Stimulated activated CD8-positive, alpha-beta memory T cell treated with anti-CD3 and anti-CD28 coated beads, Interleukin-7, amount 100 ng/mL, for 24 hours (primary cell): ENCODE data around the gene C2orf76.
"Not testable (repeated sequence)": the region's sequence is repeated elsewhere in the genome, so short reads cannot be mapped to it uniquely, and the experiment has no call there.

Experiments
- DNase-seq: peaks from one replicate; pipeline ENCODE4 v3.0.0-alpha.2; 2020; ENCODE audit warnings: low read depth

The C2orf76 gene

GRCh38 chr2:119366649-119367471 lies at the start of gene C2orf76, which contains the start of gene DBI:
Gene C2orf76 (minus strand): TSS chr2:119366834. CDS start chr2:119339959, 26,875 bp downstream.
Gene DBI (plus strand): TSS chr2:119366977. CDS start chr2:119367052, 75 bp downstream.
- peak; percentile 82 for DNase-seq

DNA sequence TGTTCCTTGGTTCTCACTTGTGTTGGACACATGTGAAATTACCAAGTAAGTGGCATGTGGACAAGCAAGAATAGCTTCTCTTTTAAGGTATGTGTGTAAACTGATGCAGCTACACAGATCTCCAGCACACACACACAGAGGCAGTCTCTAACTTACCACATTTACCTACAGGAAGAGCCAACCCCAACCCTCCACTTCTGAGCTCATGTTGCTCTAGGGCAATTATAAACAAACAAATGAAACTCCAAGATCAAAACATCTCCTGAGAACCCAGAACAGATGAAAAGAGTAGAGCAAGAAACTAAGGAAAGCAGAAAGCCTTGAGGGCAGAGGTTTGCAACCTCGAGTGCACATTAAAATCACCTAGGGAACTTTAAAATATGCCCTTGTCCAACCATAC lies 49.0 kb upstream of the C2orf76 start:
- no peak for DNase-seq

- no peak for DNase-seq
These were observed 48.3 kb upstream of the C2orf76 start for GRCh38 chr2:119414894-119415293.

DNA sequence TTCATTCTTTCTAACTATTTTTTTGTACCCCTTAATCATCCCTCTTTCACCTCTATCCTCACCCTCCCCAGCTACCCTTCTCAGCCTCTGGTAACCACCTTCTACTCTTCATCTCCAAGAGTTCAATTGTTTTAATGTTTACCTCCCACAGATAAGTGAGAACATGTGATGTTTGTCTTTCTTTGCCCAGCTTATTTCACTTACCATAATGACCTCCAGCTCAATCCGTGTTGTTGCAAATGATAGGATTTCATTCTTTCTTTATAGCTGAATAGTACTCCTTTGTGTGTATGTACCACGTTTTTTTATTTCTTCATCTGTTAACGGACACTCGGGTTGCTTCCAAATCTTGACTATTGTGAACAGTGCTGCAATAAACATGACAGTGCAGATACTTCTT lies 42.9 kb upstream of the C2orf76 start:
- no peak for DNase-seq

DNA sequence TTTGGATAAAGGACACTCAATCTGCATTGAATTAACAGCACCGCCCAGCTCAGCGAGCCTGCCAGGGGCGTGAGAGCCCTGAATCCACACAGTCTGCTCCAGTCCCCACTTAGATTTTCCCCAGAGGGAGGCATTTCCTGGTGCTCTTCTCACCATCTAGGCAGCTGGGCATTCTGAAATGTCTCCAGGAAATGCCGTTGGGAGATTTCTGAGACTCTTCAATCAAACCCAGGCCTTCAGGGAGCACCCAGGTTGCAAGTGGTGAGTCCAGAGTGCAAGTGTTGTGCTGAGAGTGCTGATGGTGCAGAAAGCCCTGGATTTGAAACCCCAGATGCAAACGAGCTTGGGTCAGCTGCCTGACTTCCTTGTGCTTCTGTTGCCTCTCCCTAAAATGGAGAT lies 41.6 kb upstream of the C2orf76 start:
- DNase-seq = no peak

- no peak for DNase-seq
These were observed 41.0 kb upstream of the C2orf76 start for GRCh38 chr2:119407430-119408220.

- no peak for DNase-seq
These were observed 38.5 kb upstream of the C2orf76 start for GRCh38 chr2:119405151-119405550.

GRCh38 chr2:119403618-119404017 lies 37.0 kb upstream of the C2orf76 start:
- not testable (repeated sequence) for DNase-seq

- DNase-seq = no peak
These were observed 36.3 kb upstream of the C2orf76 start for GRCh38 chr2:119402645-119403560.

GRCh38 chr2:119402106-119402505 lies 35.5 kb upstream of the C2orf76 start:
- DNase-seq = no peak

DNA sequence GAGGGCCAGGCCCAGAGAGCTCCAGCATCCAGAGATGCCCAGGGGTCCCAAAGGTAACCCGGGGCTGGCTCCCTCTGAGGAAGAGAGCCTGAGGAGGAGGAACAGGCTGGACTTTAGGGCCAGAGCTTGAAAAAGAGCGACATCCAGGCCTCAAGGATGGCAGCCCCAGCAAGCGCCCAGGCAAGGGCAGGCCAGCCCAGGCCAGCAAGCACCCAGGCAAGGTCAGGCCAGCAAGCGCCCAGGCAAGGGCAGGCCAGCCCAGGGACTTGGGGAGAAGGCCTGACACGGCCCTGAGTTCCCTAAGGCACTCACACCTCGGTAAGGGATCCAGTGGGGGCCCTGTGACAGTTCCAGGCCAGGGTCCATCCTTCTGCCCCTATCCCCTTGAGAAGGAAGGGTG lies 30.6 kb upstream of the C2orf76 start:
- DNase-seq = no peak

GRCh38 chr2:119393971-119394748 lies 27.5 kb upstream of the C2orf76 start:
- no peak for DNase-seq

DNA sequence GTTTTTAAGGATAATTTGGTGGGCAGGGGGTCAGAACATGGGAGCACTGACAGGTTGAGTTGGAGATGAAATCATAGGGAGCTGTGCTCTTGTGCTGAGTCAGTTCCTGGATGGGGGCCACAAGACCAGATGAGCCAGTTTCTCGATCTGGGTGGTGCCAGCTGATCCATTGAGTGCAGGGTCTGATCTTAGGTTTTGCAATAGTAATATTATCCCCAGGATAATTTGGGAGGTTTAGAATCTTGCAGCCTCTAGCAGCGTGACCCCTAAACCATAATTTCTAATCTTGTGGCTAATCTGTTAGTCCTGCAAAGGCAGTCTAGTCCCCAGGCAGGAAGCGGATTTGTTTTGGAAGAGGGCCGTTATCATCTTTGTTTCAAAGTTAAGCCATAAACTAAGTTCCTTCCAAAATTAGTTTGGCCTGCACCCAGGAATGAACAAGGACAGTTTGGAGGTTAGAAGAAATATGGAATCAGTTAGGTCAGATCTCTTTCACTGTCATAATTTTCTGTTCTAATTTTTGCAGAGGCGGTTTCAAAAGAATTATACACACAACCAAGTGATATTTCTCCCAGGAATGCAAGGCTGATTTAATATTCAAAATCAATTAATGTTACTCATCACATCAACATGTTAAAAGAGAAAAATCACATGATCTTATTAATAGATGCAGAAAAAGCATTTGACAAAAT lies 23.1 kb upstream of the C2orf76 start:
- DNase-seq = no peak

GRCh38 chr2:119387381-119388129 lies 20.9 kb upstream of the C2orf76 start:
- no peak for DNase-seq

GRCh38 chr2:119385466-119385865 lies 18.8 kb upstream of the C2orf76 start:
- no peak for DNase-seq

GRCh38 chr2:119384971-119385370 lies 18.3 kb upstream of the C2orf76 start:
- no peak for DNase-seq

DNA sequence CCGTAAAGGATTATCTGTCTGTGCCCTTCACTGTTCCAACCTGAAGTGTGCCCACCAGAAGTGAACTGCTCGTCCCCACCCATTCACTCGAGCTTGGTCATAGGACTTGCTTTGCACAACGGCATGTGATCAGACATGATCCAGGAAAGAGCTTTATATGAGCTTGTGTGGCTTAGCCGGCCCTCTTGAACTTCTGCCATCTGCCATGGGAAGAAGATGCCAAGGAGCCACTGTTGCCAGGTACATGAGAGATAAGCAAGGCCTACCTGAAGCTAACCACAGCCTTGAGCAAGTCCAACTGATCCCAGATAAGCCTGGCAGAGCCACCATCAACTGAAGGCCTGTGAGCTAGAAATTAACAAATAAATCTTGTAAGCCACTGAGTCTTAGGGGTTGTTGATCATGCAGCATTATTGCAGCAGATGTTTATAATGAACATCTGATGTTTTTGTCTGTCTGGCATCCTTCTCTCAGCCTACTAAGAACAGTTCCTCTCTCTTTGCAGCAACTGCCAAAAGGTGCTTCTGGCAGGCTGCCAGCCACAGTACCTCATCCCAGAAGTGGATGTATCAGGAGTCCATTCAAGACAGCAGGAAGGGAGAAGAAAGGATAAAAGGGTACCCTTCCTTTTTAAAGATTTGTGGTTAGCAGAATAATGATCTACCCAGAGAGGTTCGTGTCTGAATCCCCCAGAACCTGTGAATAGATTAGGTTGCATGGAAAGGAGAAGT lies 16.9 kb upstream of the C2orf76 start:
- no peak for DNase-seq

GRCh38 chr2:119378566-119378965 lies 11.9 kb upstream of the C2orf76 start:
- no peak for DNase-seq

DNA sequence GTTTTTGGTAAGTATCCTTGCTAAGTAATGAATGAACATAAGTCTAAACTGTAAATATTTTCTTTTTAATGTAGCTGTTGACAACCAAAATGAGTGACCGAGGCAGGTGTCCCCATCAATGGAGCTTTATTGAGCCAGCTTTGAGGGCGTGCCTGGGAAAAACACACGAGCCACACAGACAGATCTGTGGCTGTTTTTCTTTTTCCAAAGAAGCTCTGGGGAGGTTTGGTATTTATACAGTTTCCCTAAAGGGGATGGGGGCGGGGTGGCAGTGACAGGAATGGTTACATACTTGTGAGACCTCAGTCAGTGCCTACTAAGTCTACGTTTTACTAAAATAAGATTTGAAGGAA lies 11.3 kb upstream of the C2orf76 start:
- DNase-seq = no peak
